Right ventricle myocardium superior (tissue), 1 donor: ENCODE results near the gene HIPK1. TPM values are rescaled to one million over a fixed set of nuclear protein-coding genes. Genes with fewer than 3 reads are reported as not detected.

Experiments used
- ATAC-seq: fragments of 200-7000 bp; cut with Tn5 transposase; one replicate; pipeline ENCODE4 v1.9.1; 2020; ENCODE audit warnings: mild to moderate bottlenecking; ENCODE audit not compliant: poor library complexity
- DNase-seq: peaks from one replicate; pipeline ENCODE4 v3.0.0-alpha.2; 2020
- intact Hi-C: fragments of 100-400 bp; cut with DNase I; formaldehyde crosslinking; loops from one replicate; pipeline ENCODE4 v1.11.2; 2022
- long read RNA-seq: library from polyadenylated mRNA; unstranded; transcript quantifications from one replicate; pipeline ENCODE4 v2.0.0, GENCODE V29; 2021
- total RNA-seq: library from RNA; stranded (reverse); fragmentation: NEBNext Ultra II Directional; extraction: Animal tissue kit (Norgen Biotek cat#: 25700); gene quantifications from one replicate; pipeline ENCODE4 v1.2.1, GENCODE V29; 2021
- donor health status: DM: no; HTN: yes; CAD: no; lungs with severe emphysema.

HIPK1 gene
- total RNA-seq, result 52.4 TPM
- long read RNA-seq, partial matches to known transcripts, result 30 of 30 reads
- long read RNA-seq, other reads (novel, unspliced or antisense), result 0 of 30 reads

GRCh38 chr1:113928941-113929749, at the start of gene HIPK1:
Gene HIPK1, plus strand, starts transcription at chr1:113929324.
- intact Hi-C loops, result no loop called here
- ATAC-seq (peak; percentile 95), DNase-seq (peak; percentile 97)

DNA sequence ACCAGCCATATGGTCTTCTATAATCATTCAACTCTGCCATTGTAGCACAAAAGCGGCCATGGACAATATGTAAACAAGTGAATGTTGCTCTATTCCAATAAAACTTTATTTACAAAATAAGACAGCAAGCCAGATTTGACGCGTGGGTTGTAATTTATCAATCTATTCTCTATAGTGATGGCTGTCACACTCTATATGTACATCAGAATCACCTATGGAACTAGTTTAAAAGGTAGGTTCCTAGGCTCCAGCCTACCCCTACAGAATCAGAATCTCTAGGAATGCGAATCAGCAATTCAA, 49.4 kb upstream of the HIPK1 start:
- DNase-seq (no peak), ATAC-seq (no peak)
- intact Hi-C loops, result no loop called here

- DNase-seq (no peak), ATAC-seq (no peak)
- intact Hi-C loops, result no loop called here
These were observed 47.5 kb upstream of the HIPK1 start for GRCh38 chr1:113881661-113882060.

GRCh38 chr1:113886417-113887401, 42.4 kb upstream of the HIPK1 start:
- intact Hi-C loops, result no loop called here
- ATAC-seq, result no peak
- DNase-seq, result no peak

GRCh38 chr1:113887402-113888175, 41.5 kb upstream of the HIPK1 start, which contains the start of gene BCL2L15:
Gene BCL2L15, minus strand, starts transcription at chr1:113887581. Its CDS starts 206 bp downstream, at chr1:113887375.
- DNase-seq (no peak), ATAC-seq (no peak)
- intact Hi-C loops, result no loop called here

DNA sequence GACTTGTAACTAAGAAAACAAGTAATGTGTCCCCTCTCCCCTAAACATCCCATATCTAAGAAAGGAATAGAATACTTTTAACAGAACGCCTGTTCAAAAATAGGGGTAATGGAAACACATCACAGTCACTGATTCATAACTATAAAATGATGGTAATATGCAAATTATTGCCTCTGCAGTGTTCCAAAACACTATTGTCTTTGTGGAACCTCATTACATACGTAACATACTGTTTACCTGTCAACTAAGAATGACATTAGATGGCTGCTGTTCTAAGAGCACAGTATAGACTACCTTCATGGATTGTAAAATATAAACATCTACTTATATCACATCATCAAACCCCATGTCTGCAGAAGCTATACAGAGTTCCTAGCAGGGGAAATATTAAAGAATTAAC, 38.3 kb upstream of the HIPK1 start:
- ATAC-seq, result no peak
- intact Hi-C loops, result no loop called here
- no peak for DNase-seq

DNA sequence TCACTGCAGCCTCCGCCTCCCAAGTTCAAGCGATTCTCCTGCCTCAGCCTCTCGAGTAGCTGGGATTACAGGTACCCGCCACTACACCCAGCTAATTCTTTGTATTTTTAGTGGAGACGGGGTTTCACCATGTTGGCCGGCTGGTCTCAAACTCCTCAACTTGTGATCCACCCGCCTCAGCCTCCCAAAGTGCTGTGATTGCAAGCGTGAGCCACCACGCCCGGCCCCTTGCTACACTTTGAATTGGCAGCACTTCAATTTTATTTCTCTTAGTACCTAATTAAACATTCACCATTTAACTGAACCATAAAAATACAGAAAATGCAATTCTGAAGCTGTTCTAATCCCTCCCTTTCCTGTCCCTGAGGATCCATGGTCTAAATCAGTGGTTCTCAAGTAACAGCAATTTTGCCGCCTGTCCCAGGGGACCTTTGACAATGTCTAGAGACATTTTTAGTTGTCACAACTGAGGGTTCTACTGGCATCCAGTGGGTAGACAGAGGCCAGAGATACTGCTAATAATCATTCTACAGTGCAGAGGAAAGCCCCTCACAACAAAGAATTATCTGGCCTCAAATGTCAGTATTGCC, 37.4 kb upstream of the HIPK1 start:
- ATAC-seq, result no peak
- DNase-seq, result no peak
- intact Hi-C loops, result no loop called here

DNA sequence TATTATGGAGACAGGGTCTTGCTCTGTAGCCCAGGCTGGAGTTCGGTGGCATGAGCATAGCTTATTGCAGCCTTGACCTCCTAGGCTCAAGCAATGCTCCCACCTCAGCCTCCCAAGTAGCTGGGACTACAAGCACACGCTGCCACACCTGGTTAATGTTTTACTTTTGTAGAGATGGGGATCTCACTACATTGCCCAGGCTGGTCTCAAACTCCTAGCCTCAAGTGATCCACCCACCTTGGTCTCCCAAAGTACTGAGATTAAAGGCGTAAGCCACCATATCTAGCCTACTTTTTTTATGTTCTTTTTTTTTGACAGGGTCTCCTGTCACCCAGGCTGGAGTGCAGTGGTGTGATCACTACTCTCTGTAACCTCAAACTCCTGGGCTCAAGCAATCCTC, 35.9 kb upstream of the HIPK1 start:
- DNase-seq, result no peak
- intact Hi-C loops, result no loop called here

GRCh38 chr1:113895098-113895497, 34.0 kb upstream of the HIPK1 start:
- no peak for ATAC-seq
- no peak for DNase-seq
- intact Hi-C loops, result no loop called here

More for the DNA sequence above, 35.9 kb upstream of the HIPK1 start:
- ATAC-seq, result no peak

DNA sequence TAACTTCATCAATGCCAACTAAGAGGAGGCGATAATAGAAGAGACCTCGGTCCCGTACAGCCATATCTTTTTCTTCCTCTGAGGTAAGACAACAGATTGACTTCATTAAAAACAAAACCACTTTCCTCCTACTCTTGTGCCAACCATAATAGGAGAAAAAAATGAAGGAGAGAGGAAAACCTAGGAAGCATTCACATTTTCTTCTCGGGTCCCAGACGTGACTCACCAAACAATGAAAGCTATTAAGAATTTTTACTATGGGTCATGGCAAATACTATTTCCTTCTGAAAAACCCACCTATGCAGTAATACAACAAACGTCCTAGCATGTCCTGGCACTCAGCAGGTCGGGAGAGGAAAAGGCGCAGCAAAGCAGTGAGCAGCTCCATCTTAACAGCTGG, 33.2 kb upstream of the HIPK1 start:
- intact Hi-C loops, result no loop called here
- no peak for DNase-seq
- ATAC-seq, result no peak

GRCh38 chr1:113898241-113898814, 30.8 kb upstream of the HIPK1 start:
- ATAC-seq (no peak), DNase-seq (no peak)
- intact Hi-C loops, result no loop called here

GRCh38 chr1:113899111-113899510, 30.0 kb upstream of the HIPK1 start:
- ATAC-seq (no peak), DNase-seq (no peak)
- intact Hi-C loops, result no loop called here

DNA sequence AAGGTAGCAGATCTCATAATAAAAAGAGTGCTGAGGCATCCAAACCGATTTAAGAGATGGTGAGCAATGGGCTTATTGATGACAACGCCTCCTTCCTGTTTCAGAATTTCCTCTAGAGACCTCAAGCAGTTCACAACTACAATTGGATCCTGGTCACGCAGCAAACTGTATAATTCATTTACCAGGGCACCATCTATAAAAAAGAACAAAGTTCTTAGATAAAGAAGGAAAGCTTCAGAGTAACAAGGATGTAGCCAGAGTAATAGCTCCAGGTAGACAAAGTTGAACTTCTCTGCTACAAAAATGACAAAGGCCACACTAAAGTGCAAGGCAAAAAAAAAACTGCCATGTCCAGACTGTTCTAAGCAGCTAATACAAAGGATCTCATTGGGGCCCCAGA, 27.9 kb upstream of the HIPK1 start:
- intact Hi-C loops, result loop anchor here (10.0 kb wide), 1 partner anchor 66 kb away; no protein-coding TSS in a partner anchor
- ATAC-seq (no peak), DNase-seq (no peak)

- intact Hi-C loops, result loop anchor here (10.0 kb wide), 1 partner anchor 69 kb away; no protein-coding TSS in a partner anchor
These were observed 25.4 kb upstream of the HIPK1 start for GRCh38 chr1:113903501-113904292.

DNA sequence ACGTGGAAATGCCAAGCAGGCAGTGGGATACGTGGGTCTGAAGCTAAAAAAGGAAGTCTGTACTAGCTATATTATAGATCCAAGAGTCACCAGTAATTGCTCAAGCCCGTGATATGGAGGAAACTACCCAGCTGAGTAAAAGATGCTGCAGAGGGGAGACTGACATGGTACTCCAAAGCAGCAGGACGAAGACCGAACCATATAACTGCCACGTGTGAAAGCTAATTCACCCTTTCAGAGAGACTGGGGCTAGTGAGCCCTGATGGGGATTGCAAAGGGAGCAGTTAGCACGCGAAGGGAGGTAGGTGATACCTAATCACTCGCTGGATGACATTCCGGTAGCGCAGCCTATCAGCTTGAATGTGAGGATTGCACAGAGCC, 24.8 kb upstream of the HIPK1 start:
- DNase-seq (no peak), ATAC-seq (peak; percentile 32)
- intact Hi-C loops, result loop anchor here (10.0 kb wide), 1 partner anchor 69 kb away; no protein-coding TSS in a partner anchor

More at GRCh38 chr1:113903501-113904292, 25.4 kb upstream of the HIPK1 start:
- ATAC-seq, result no peak
- DNase-seq, result no peak

DNA sequence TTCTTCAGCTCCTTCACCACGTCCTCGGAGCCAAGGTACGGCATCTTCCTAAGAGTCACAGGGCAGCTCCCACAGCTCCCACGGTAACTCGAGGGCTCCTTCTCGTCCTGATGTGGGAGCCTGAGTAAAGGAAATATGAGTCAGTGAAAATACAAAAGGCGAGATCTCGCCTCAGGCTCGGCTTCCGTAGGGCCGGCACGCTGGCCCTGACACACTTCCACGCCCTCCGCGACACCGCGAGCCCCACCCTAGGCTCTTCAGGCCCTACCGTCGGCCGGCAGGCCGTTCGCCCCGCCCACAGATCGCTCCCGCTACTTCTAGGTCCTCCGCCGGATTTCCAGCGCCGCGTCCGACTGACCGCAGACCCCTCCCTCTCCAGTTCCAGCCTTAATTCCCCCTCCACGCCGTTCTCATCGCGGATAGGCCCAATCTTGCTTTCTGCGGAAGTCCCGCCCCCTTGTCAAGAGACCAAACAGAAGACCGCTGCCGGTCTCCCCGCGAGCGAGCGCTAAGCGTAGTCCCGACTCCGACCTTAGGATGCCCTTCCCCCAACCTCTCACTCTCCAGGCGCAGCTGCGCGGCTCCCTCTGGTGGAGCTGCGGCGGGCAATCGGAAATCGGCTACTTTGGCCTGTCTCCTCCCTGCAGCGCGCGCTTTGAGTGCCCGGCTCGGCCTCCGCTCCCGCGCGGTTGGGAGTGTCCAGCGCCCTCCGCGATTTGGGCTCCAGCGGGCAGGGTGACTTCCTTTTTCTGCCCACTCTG, 24.3 kb upstream of the HIPK1 start, which contains the start of the genes AP4B1 and DCLRE1B:
AP4B1 (minus strand) TSS at position 126 of the 761 bp plus-strand sequence; CDS start at position 44, 82 bp downstream.
DCLRE1B (plus strand) TSS at position 653 of the 761 bp plus-strand sequence. CDS start 261 bp downstream, outside the sequence.
- ATAC-seq (peak; percentile 98), DNase-seq (peak; percentile 100)
- intact Hi-C loops, result loop anchor here (10.0 kb wide), 1 partner anchor 70 kb away; no protein-coding TSS in a partner anchor
